Measurements from ENCODE around the gene ZNF133.

The ZNF133 gene

GRCh38 chr20:18362916-18363315 lies 74.6 kb downstream of the ZNF133 start:
- no peak for DNase-seq (ENCODE audit: low read depth)

GRCh38 chr20:18363708-18364107 lies 75.4 kb downstream of the ZNF133 start:
- no peak for DNase-seq (ENCODE audit: low read depth)

- no peak for DNase-seq (ENCODE audit: low read depth)
These were observed 76.4 kb downstream of the ZNF133 start for GRCh38 chr20:18364768-18365167.
